HL-60/S4 treated with retinoic acid at 250 ng/mL for 4 days and 3 days (cell line): ENCODE data around the gene ATP6V1E1.
"Not testable (repeated sequence)": the region's sequence is repeated elsewhere in the genome, so short reads cannot be mapped to it uniquely, and the experiment has no call there.

Experiments
- in situ Hi-C: fragments of 300-500 bp; cut with MboI; formaldehyde crosslinking; loops from 2 replicates; pipeline ENCODE4 v1.7.0; 2022; ENCODE audit warnings: low sequenced_read_pairs

ATP6V1E1 gene

GRCh38 chr22:17583151-17583550, 45.4 kb downstream of the ATP6V1E1 start:
- in situ Hi-C loops: no loop called here

DNA sequence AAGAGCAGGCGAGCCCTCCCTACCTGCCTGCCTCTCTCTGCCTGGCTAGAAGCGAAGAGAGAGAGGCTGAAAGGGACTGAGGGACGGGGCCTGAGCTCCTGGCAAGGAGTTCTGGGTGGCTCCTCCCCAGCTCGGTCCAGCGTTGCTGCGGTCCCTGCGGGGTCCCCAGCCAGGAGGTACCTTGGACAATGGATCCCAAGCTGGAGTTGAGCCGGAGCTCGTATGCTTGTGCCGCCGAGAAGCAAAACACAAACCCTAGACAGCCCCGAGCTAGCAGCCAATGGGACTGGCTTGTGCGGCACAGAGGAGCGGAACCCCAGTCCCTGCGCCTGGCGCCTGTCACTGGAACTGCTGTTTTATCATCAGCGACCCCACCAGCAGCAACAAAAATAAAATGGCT, 46.9 kb downstream of the ATP6V1E1 start:
- in situ Hi-C loops: no loop called here

GRCh38 chr22:17581056-17581455, 47.5 kb downstream of the ATP6V1E1 start:
- in situ Hi-C loops: no loop called here

DNA sequence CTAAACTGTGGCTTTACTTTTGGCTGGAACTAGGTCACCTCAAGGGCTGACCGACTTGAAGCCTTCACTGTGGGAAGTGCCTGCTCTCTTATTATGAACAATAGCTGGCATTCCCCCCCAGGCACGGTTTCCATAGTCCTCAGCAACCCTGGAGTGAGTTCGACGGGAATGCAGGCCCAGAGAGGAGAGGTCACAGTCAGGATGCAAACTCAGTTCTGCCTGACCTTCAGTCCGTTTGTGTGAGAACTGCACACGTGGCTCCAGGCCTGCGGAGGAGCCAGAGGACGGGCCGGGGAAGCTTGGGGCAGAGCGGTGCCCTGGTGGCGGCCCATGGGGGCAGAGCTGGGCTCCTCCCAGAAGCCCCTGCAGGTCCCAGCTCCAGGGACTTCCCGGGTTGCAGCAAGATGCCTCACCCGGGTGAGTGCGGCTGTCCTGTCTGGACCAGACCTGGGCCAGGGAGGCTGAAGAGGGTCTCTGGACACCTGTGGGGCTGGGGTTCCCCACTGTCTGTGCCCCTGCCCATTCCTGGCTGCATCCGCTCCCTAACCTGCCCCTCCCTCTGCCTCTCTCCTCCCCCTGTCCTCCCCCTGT, 48.0 kb downstream of the ATP6V1E1 start:
- in situ Hi-C loops: no loop called here

DNA sequence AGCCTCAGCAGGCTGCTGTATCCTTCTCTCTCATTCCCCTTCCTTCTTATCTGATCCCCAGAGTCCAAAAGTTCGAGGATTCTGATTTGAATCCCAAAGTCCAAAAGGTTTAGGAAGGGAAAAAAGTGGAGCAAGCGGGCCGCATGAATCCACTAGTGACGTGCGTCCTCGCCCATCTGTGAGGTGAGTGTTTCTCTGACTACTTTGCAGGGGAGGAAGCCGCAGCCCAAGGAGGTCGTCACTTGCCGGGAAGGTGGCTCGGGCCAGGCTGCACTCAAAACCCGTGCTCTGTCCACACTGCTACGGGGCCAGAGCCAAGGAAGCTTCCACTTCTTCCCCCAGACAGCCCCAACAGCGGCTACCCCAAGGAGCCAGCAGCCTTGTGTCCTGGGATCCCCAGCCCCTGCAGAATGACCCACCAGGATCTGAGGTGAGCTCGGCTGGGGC, 49.0 kb downstream of the ATP6V1E1 start:
- in situ Hi-C loops: no loop called here

GRCh38 chr22:17578136-17578754, 50.3 kb downstream of the ATP6V1E1 start:
- in situ Hi-C loops: no loop called here

- in situ Hi-C loops: no loop called here
Observed at GRCh38 chr22:17576470-17576869, 52.1 kb downstream of the ATP6V1E1 start.

GRCh38 chr22:17575681-17576080, 52.9 kb downstream of the ATP6V1E1 start:
- in situ Hi-C loops: no loop called here

DNA sequence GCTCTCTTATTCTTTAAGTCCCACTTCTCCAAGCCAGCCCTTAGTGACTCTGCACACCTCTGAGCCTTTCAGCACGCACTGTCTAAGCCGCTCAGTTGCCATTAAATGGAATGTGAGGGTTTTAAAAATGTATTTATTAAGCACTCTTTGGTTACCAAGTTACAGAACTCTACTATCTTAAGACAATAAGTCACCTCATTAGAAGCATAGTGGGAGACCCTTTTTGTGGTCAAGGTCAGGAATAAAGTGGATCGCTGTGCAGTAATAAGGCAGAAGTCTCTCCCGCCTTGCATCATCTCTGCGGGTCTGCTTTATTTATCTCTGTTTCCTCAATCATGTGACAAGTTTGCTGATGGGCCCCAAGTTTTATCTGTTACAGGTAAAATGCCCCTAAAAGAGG, 53.4 kb downstream of the ATP6V1E1 start:
- in situ Hi-C loops: no loop called here

- in situ Hi-C loops: no loop called here
Observed at GRCh38 chr22:17570851-17571631, 57.5 kb downstream of the ATP6V1E1 start.

DNA sequence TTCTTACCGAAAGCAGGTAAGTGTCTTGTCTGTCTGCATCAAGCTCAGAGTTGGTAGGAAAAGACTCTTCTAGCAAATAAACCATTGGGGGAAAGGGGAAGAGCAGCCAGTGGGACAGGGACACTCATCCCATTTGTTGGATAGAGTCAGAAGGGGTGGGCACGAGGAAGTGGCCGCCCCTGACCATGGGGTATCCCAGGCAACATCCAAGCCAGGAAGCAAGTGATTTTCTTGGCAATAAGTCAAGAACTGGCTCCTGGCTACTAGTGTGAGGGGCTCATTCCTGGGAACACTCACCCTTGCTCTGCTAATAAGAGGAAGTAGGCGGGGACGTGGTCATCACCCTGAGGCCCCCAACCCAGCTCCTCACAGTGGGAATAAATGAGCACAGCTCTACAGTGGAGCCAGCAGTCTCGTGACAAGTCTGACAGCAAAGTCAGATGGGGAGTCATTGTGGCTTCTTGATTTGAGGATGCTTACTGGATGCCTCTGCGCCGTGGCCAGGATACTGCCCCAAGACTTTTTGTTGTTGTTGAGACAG, 58.5 kb downstream of the ATP6V1E1 start:
- in situ Hi-C loops: no loop called here

- in situ Hi-C loops: no loop called here
Observed at GRCh38 chr22:17566776-17567175, 61.8 kb downstream of the ATP6V1E1 start.

DNA sequence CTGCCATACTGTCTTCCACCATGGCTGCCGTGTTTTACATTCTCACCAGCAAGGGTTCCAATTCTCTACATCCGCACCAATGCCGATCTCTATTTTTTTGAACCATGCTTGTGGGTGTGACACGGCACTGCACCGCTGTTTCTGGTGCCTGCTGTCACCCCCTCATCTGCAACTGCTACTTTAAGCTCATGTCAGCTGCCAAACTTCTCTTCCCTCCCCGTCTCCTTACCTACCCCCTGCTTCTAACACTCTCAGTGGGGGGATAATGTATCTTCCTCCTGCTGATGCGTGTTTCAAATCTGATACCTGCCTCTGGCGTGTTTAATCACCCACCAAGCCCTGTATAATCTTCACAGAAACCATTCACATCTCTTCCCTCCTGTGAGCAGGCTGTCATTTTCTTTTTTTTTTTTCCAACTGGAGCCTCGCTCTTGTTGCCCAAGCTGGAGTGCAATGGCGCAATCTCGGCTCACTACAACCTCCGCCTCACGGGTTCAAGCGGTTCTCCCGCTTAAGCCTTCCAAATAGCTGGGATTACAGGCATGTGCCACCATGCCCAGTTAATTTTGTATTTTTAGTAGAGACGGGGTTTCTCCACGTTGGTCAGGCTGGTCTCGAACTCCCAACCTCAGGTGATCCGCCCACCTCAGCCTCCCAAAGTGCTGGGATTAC, 62.4 kb downstream of the ATP6V1E1 start:
- in situ Hi-C loops: not testable (repeated sequence)

- in situ Hi-C loops: no loop called here
Observed at GRCh38 chr22:17563936-17564391, 64.6 kb downstream of the ATP6V1E1 start.

- in situ Hi-C loops: no loop called here
Observed at GRCh38 chr22:17562906-17563870, 65.4 kb downstream of the ATP6V1E1 start, which contains the start of gene SLC25A18. TSS of gene SLC25A18 (plus strand) at chr22:17563498. CDS start at chr22:17579945, 16,447 bp downstream.

- in situ Hi-C loops: no loop called here
Observed at GRCh38 chr22:17559188-17559587, 69.4 kb downstream of the ATP6V1E1 start.

GRCh38 chr22:17554814-17555213, 73.7 kb downstream of the ATP6V1E1 start:
- in situ Hi-C loops: no loop called here

DNA sequence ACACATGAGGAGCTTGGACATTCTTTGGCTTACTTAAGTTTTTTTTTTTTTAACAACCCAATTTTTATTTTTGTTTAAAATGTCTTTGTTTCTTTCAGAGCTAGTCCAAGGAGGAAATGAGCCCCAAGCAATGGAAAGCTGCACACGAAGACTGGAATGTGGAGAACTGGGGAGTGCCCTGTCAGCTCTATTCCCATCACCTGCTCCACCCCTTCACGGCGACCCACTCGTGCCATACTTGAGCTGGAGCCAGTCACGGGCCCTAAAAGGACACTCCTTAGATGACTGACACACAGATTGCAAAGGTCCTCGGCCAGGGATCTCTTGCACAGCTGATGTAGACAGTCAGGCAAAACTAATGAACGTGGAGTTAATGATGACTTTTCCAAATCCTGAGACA, 75.8 kb downstream of the ATP6V1E1 start:
- in situ Hi-C loops: no loop called here

- in situ Hi-C loops: no loop called here
Observed at GRCh38 chr22:17549655-17550054, 78.9 kb downstream of the ATP6V1E1 start.

DNA sequence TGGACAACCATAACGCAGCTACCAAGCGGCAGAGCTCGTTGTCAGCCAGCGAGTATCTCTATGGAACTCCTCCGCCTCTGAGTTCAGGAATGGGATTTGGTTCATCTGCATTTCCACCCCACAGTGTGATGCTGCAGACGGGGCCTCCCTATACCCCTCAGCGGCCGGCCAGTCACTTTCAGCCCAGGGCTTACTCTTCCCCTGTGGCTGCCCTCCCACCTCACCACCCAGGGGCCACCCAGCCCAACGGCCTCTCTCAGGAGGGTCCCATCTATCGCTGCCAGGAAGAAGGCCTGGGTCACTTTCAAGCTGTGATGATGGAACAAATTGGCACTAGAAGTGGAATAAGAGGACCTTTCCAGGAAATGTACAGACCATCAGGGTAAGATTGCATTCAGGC, 79.4 kb downstream of the ATP6V1E1 start:
- in situ Hi-C loops: no loop called here
